Thyroid gland (tissue), 4 donors: ENCODE data around the gene NIM1K. TPM values are rescaled to one million over a fixed set of nuclear protein-coding genes. Genes with fewer than 3 reads are reported as not detected.
"Not testable (repeated sequence)": the region's sequence is repeated elsewhere in the genome, so short reads cannot be mapped to it uniquely, and the experiment has no call there.

Source experiments
- DNase-seq, 2 donors: peaks; one replicate each; pipeline ENCODE4 v3.0.0-alpha.2; 2019
- H3K27ac ChIP-seq, 3 donors: fragments of 200-600 bp; sonication (generic); 1 replicate in 2 of 3; 2 replicates in 1 of 3; pipeline ENCODE4 v1.5.1; 2016 to 2019; ENCODE audit warnings: mild to moderate bottlenecking in 1 of 3, moderate library complexity in 1 of 3
- H3K27me3 ChIP-seq: fragments of 200-600 bp; sonication (generic); one replicate; pipeline ENCODE4 v1.5.1; 2019
- H3K36me3 ChIP-seq, 2 donors: fragments of 200-600 bp; sonication (generic); one replicate each; pipeline ENCODE4 v1.5.1; 2016 to 2019
- H3K4me1 ChIP-seq, 2 donors: fragments of 200-600 bp; sonication (generic); one replicate each; pipeline ENCODE4 v1.5.1; 2017 to 2019
- H3K4me3 ChIP-seq, 3 donors: fragments of 200-600 bp; sonication (generic); replicated peaks in 1 of 3; 1 replicate in 2 of 3; 2 replicates in 1 of 3; pipeline ENCODE4 v1.5.1; 2016; ENCODE audit warnings: mild to moderate bottlenecking in 1 of 3
- H3K9me3 ChIP-seq: fragments of 200-600 bp; sonication (generic); one replicate; pipeline ENCODE4 v1.5.1; 2017
- CTCF ChIP-seq, 6 experiments: fragments of 200-600 bp in 3 of 6; fragments of 450-650 bp in 3 of 6; sonication (generic) in 3 of 6; IDR thresholded peaks; one replicate each; pipeline ENCODE4 v1.5.1; 2016 to 2019; ENCODE audit warnings: antibody characterized with exemption in 6 of 6, mild to moderate bottlenecking in 2 of 6, inconsistent platforms in 1 of 6, moderate library complexity in 1 of 6
- POLR2A ChIP-seq, 2 donors: fragments of 450-650 bp; IDR thresholded peaks; one replicate each; pipeline ENCODE4 v1.6.1; 2017; ENCODE audit warnings: antibody characterized with exemption in 2 of 2, mild to moderate bottlenecking in 2 of 2, moderate library complexity in 1 of 2
- WGBS, 2 donors: methylation state at CpG; one replicate each; pipeline ENCODE4 v1.1.5; 2017; 5-methylcytosine and 5-hydroxymethylcytosine counted together
- intact Hi-C: fragments of 100-400 bp; cut with DNase I; formaldehyde crosslinking; loops from one replicate; pipeline ENCODE4 v1.15.1; 2023
- total RNA-seq, 4 donors: library from RNA; depleted of rRNA; stranded (reverse); fragments of >200 nt; gene quantifications; one replicate each; pipeline ENCODE4 v1.2.3, GENCODE V29; 2016

NIM1K gene
- total RNA-seq, 4 donors from 2014 or later = 0.40 to 2.1 (median 0.58) TPM

- DNase-seq = no peak
- intact Hi-C loops = no loop called here
- no peaks in the 10 kb centered on the region for H3K9me3 ChIP-seq
- TF ChIP-seq POLR2A (IDR thresholded peaks at IDR 0.05) (no peak), CTCF (IDR thresholded peaks at IDR 0.05) (no peak)
- H3K27ac ChIP-seq = no peak overlapping the region
- no peaks in the 10 kb centered on the region for H3K4me1 ChIP-seq
- H3K27me3 ChIP-seq = no peaks in the 10 kb centered on the region
- 84 to 89% methylated on average over 1 of the region's 1 CpG for WGBS, 2 donors
- no peaks in the 10 kb centered on the region for H3K36me3 ChIP-seq
- H3K4me3 ChIP-seq = no peak overlapping the region
Observed at GRCh38 chr5:43258116-43258515, 66.1 kb downstream of the NIM1K start.

GRCh38 chr5:43262269-43262668 lies 70.2 kb downstream of the NIM1K start:
- 81 to 90% methylated on average over 2 of the region's 2 CpGs for WGBS, 2 donors
- H3K36me3 ChIP-seq, H3K27me3 ChIP-seq, DNase-seq, intact Hi-C loops, H3K4me1 ChIP-seq, H3K9me3 ChIP-seq, H3K4me3 ChIP-seq, H3K27ac ChIP-seq: not testable (repeated sequence)

DNA sequence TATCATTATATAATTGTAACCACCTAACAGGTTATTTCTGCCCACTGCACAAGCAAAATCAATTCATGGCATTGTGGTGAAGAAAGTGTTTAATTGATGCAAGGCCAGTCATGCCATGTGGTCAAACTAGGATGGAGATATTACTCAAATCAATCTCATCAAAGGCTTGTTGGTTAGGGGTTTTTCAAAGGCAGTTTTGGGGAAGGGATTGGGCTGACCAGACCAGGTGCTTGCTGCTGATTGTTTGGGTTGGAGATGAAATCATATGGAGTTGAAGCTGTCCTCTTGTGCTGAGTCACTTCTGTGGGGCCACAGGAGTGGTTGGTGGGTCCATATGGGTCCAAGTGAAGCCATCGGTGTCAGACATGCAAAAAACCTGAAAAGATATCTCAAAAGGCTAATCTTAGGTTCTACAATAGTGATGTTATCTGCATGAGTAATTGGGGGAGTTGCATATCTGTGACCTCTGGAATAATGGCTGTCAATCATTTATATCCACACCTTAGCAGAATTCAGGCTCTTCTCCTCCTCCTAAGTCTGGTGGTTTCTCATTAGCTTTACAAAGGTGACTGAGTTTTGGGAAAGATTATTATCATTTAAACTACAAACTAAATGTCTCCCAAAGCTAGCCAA lies 76.3 kb downstream of the NIM1K start:
- no peak overlapping the region for H3K27ac ChIP-seq
- no peaks in the 10 kb centered on the region for H3K36me3 ChIP-seq
- intact Hi-C loops = no loop called here
- no peaks in the 10 kb centered on the region for H3K27me3 ChIP-seq
- no peak for DNase-seq
- H3K9me3 ChIP-seq = no peaks in the 10 kb centered on the region
- no peak for TF ChIP-seq POLR2A (IDR thresholded peaks at IDR 0.05)
- no peak for TF ChIP-seq CTCF (IDR thresholded peaks at IDR 0.05)
- H3K4me1 ChIP-seq = peaks cover under 1 to 2% of the 10 kb centered on the region in 2 donors
- 91 to 100% methylated on average over 1 of the region's 1 CpG for WGBS, 2 donors
- H3K4me3 ChIP-seq = no peak overlapping the region

GRCh38 chr5:43270645-43271044 lies 78.6 kb downstream of the NIM1K start:
- Histone ChIP-seq H3K36me3 (no peaks in the 10 kb centered on the region), H3K4me3 (no peak overlapping the region), H3K27ac (no peak overlapping the region), H3K27me3 (no peaks in the 10 kb centered on the region), H3K4me1 (peaks cover 13 to 19% of the 10 kb centered on the region in 2 donors), H3K9me3 (no peaks in the 10 kb centered on the region)
- TF ChIP-seq CTCF (IDR thresholded peaks at IDR 0.05) = no peak
- no peak for TF ChIP-seq POLR2A (IDR thresholded peaks at IDR 0.05)
- intact Hi-C loops = no loop called here
- 93% methylated on average over 1 of the region's 1 CpG for WGBS, 2 donors
- no peak for DNase-seq

DNA sequence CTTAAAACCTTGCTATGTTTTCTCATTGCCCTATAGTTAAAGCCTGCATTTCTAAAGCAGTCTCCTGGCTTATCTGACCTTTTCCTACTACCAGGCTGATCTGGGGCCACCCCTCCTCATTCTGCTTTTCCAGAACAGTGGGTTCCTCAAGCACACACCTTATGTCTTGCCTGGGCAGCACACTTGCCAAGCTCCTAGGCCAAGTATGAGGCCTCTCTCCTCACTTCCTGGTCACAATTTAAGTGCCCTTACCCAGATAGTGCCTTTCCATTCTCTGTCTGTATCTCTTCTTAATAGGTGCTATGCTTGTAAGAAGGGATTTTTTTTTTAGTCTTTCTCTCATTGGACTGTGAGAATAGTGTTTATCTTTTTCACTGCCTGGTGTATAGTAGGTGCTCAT lies 81.5 kb downstream of the NIM1K start:
- peak; percentile 27 to 30 for DNase-seq
- peaks cover 13 to 20% of the 10 kb centered on the region in 2 donors for H3K4me1 ChIP-seq
- no peaks in the 10 kb centered on the region for H3K9me3 ChIP-seq
- H3K27ac ChIP-seq = peak overlapping the region in 2 of 3 donors; percentile 73 to 74
- no peaks in the 10 kb centered on the region for H3K36me3 ChIP-seq
- intact Hi-C loops = no loop called here
- H3K27me3 ChIP-seq = no peaks in the 10 kb centered on the region
- no peak overlapping the region for H3K4me3 ChIP-seq
- TF ChIP-seq POLR2A (IDR thresholded peaks at IDR 0.05) (no peak), CTCF (IDR thresholded peaks at IDR 0.05) (no peak)
